Mucosa of rectum (tissue), 2 donors: ENCODE data around the gene UCMA.
"Not testable (repeated sequence)": the region's sequence is repeated elsewhere in the genome, so short reads cannot be mapped to it uniquely, and the experiment has no call there.

ENCODE experiments used
- H3K27ac ChIP-seq, 2 donors: one replicate each; pipeline ENCODE4 v1.7.0; 2013; ENCODE audit warnings: inconsistent platforms in 2 of 2, low read depth in 2 of 2, low read length in 2 of 2
- H3K27me3 ChIP-seq, 2 donors: one replicate each; pipeline ENCODE4 v1.7.0; 2013; ENCODE audit warnings: low read length in 2 of 2; ENCODE audit not compliant: control insufficient read depth in 2 of 2, insufficient read depth in 2 of 2
- H3K36me3 ChIP-seq, 2 donors: one replicate each; pipeline ENCODE4 v1.7.0; 2013; ENCODE audit warnings: low read length in 2 of 2; ENCODE audit not compliant: control insufficient read depth in 2 of 2, insufficient read depth in 2 of 2
- H3K4me1 ChIP-seq, 2 donors: one replicate each; pipeline ENCODE4 v1.7.0; 2013; ENCODE audit warnings: low read length in 2 of 2, mild to moderate bottlenecking in 1 of 2; ENCODE audit not compliant: control insufficient read depth in 2 of 2, insufficient read depth in 2 of 2
- H3K4me3 ChIP-seq, 2 donors: one replicate each; pipeline ENCODE4 v1.7.0; 2013; ENCODE audit warnings: low read length in 2 of 2
- H3K9ac ChIP-seq, 2 donors: one replicate each; pipeline ENCODE4 v1.7.0; 2013; ENCODE audit warnings: low read length in 2 of 2, low read depth in 1 of 2, mild to moderate bottlenecking in 1 of 2
- H3K9me3 ChIP-seq, 2 donors: one replicate each; pipeline ENCODE4 v1.7.0; 2013; ENCODE audit warnings: low read length in 2 of 2; ENCODE audit not compliant: control insufficient read depth in 2 of 2
- donor health status: healthy.
- donor health status: Normal muscosa, but diverticular disease.

The UCMA gene

DNA sequence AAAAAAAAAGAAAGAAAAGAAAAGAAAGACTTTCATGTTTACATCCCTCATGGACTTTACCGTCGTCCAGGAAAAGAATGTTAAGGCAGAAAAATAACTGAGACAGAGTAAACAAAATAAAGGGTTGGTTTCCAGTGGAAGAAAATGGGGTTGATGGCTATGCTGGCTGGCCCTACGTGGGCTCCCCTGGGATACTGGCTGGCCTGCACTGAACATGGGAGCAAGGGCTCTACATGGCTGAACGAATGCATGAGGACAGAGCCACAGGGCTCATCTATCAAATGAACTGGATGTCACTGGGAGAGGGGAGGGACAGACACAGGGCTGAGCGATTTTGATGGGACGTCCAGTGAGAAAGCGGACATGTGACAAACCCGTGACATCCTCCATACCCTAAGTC is 2.5 kb upstream of the UCMA start:
- no peak overlapping the region for H3K4me3 ChIP-seq
- no peak overlapping the region for H3K9ac ChIP-seq
- no peaks in the 10 kb centered on the region for H3K27me3 ChIP-seq
- H3K4me1 ChIP-seq: no peaks in the 10 kb centered on the region
- no peaks in the 10 kb centered on the region for H3K9me3 ChIP-seq
- no peak overlapping the region for H3K27ac ChIP-seq
- H3K36me3 ChIP-seq: no peaks in the 10 kb centered on the region

GRCh38 chr10:13234736-13235135 is 562 bp upstream of the UCMA start:
- not testable (repeated sequence) for H3K4me3 ChIP-seq, H3K36me3 ChIP-seq, H3K27ac ChIP-seq, H3K4me1 ChIP-seq, H3K9me3 ChIP-seq, H3K27me3 ChIP-seq, H3K9ac ChIP-seq

DNA sequence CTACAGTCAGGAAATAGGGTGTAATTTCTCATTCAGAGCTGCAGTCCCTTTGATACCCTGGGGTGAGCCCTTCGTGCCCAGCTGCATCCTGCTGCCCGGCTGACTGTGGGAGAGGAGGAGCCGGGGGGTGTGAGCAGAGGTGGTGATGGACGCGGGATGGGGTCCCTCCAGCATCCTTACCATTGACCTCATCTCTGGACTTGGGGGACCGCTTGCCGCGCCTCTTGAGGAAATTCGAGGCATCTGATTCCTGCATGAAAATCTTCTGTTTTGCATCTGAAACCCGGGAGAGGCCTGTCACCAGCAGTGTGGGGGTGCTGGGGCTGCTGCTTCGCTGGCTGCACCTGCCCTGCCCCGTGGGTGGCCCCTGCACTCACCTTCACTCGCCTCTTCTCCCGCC is 816 bp downstream of the UCMA start:
- no peak overlapping the region for H3K27ac ChIP-seq
- no peaks in the 10 kb centered on the region for H3K4me1 ChIP-seq
- no peaks in the 10 kb centered on the region for H3K36me3 ChIP-seq
- no peaks in the 10 kb centered on the region for H3K9me3 ChIP-seq
- H3K27me3 ChIP-seq: no peaks in the 10 kb centered on the region
- H3K9ac ChIP-seq: no peak overlapping the region
- H3K4me3 ChIP-seq: no peak overlapping the region

DNA sequence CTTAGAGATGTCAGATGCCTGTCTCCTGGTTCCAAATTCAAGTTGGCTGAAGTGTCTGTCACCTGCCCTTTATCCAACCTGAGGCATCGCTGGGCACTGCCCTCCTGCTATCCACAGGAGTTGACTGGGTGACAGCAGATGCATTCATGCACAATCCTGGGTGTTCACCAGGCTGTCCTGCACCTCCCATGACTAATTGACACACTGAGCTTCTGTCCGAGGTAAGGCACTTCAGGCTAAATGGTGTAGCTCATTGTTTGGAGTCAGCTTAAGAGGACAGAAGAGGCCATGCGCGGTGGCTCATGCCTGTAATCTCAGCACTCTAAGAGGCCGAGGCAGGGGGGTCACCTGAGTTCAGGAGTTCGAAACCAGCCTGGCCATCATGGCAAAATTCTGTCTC is 2.4 kb downstream of the UCMA start:
- H3K27me3 ChIP-seq: no peaks in the 10 kb centered on the region
- H3K9me3 ChIP-seq: no peaks in the 10 kb centered on the region
- no peaks in the 10 kb centered on the region for H3K36me3 ChIP-seq
- H3K9ac ChIP-seq: no peak overlapping the region
- H3K4me1 ChIP-seq: no peaks in the 10 kb centered on the region
- H3K27ac ChIP-seq: no peak overlapping the region
- no peak overlapping the region for H3K4me3 ChIP-seq

DNA sequence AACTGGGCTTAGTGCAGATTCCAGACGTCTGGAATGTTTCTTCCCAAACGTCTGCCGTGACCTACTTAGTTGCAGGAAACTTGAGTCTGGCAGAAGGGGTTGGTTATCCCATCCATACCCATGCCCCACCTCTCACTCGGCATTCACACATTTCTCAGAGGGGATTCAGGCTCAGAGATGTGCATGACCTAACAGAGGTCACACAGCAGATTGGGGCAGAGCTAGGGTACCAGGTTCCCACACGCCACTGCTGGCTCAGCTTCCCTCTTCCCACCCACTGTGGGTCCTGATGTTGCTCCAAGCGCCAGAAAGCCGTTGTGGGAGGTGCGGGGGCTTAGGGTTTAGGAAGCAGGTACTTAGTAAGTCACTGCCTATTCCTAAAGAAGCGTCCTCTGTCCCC is 3.0 kb downstream of the UCMA start:
- no peak overlapping the region for H3K27ac ChIP-seq
- H3K9me3 ChIP-seq: no peaks in the 10 kb centered on the region
- no peaks in the 10 kb centered on the region for H3K4me1 ChIP-seq
- no peak overlapping the region for H3K9ac ChIP-seq
- no peaks in the 10 kb centered on the region for H3K36me3 ChIP-seq
- H3K4me3 ChIP-seq: no peak overlapping the region
- no peaks in the 10 kb centered on the region for H3K27me3 ChIP-seq

DNA sequence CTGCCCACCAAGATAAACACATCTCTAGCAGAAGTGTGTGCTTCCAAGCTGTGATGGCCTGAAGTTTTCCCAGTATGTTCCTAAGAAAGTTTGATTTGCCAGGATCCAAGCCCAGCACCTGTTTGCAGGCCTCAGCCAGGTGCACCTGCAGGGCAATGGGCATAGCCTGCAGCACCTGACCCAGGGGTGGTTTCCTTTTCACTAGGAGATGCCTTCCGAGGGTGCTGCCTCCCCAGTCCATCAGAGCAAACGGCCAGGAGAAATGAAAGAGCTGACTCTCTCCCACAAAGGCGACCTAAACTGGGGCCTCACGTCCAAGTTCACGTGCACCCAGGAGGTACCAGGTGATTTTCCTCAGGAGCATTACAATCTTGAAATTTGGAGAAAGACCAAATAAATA is 7.1 kb downstream of the UCMA start:
- Histone ChIP-seq H3K27me3 (no peaks in the 10 kb centered on the region), H3K4me1 (no peaks in the 10 kb centered on the region), H3K9me3 (no peaks in the 10 kb centered on the region), H3K4me3 (no peak overlapping the region), H3K36me3 (no peaks in the 10 kb centered on the region), H3K9ac (no peak overlapping the region), H3K27ac (no peak overlapping the region)

GRCh38 chr10:13225601-13226000 is 8.6 kb downstream of the UCMA start:
- H3K27me3 ChIP-seq: no peaks in the 10 kb centered on the region
- no peaks in the 10 kb centered on the region for H3K9me3 ChIP-seq
- H3K4me3 ChIP-seq: no peak overlapping the region
- no peaks in the 10 kb centered on the region for H3K36me3 ChIP-seq
- H3K27ac ChIP-seq: no peak overlapping the region
- H3K9ac ChIP-seq: no peak overlapping the region
- no peaks in the 10 kb centered on the region for H3K4me1 ChIP-seq

- no peaks in the 10 kb centered on the region for H3K4me1 ChIP-seq
- H3K27me3 ChIP-seq: no peaks in the 10 kb centered on the region
- H3K36me3 ChIP-seq: no peaks in the 10 kb centered on the region
- H3K9me3 ChIP-seq: no peaks in the 10 kb centered on the region
- no peak overlapping the region for H3K4me3 ChIP-seq
- H3K9ac ChIP-seq: no peak overlapping the region
- H3K27ac ChIP-seq: no peak overlapping the region
These were observed 9.8 kb downstream of the UCMA start for GRCh38 chr10:13224210-13224995.

DNA sequence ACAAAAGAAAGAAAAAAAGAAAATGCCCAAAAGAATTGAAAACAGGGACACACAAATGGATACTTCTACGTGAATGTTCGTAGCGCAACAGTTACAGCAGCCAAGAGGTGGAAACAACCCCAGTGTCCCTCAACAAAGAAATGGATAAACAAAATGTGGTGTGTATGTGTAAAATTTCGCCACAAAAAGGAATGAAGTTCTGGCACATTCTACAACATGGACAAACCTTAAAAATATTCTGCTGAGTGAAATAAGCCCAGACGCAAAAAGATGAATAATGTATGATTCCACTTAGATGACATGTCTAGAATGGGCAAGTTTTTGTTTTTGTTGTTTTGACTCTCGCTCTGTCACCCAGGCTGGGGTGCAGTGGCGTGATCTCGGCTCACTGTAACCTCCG is 10.9 kb downstream of the UCMA start:
- H3K27ac ChIP-seq: no peak overlapping the region
- H3K36me3 ChIP-seq: no peaks in the 10 kb centered on the region
- no peak overlapping the region for H3K9ac ChIP-seq
- H3K27me3 ChIP-seq: no peaks in the 10 kb centered on the region
- no peaks in the 10 kb centered on the region for H3K4me1 ChIP-seq
- H3K4me3 ChIP-seq: no peak overlapping the region
- H3K9me3 ChIP-seq: no peaks in the 10 kb centered on the region

DNA sequence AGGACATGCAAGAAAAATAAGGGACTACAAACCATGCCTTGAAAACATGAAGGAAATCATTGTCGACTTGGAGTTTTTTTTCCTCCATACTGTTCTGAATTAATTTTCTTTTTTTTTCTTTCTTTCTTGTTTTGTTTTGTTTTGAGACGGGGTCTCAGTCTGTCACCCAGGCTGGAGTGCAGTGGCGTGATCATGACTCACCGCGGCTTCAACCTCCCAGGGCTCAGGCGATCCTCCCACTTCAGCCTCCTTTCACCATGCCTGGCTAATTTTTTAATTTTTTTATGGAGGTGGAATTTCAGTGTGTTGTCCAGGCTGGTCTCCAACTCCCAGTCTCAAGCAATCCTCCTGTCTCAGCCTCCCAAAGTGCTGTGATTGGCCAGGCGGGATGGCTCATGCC is 11.6 kb downstream of the UCMA start:
- Histone ChIP-seq H3K9me3 (no peaks in the 10 kb centered on the region), H3K4me1 (no peaks in the 10 kb centered on the region), H3K27ac (no peak overlapping the region), H3K4me3 (no peak overlapping the region), H3K9ac (no peak overlapping the region), H3K36me3 (no peaks in the 10 kb centered on the region), H3K27me3 (no peaks in the 10 kb centered on the region)

DNA sequence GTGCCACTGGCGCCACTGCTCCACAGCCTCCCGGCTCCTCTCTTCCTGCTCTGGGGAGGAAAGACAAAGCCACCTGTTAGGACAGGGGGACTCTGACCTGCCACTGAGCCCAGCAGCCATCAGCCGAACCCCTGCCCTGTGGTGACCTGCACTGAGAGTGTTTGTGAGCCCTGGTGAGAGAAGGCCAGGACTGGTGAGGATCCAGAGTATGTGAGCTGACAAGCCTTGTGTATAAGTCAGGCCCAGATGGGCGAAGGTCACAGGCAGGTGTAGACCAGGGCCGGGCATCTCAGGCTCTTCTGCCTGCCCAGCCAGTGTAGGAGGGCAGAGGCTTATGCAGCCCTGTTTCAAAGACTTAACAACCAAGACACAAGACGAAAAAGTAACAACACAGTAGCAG is 12.0 kb downstream of the UCMA start:
- Histone ChIP-seq H3K9me3 (no peaks in the 10 kb centered on the region), H3K27ac (no peak overlapping the region), H3K36me3 (no peaks in the 10 kb centered on the region), H3K27me3 (no peaks in the 10 kb centered on the region), H3K4me3 (no peak overlapping the region), H3K9ac (no peak overlapping the region), H3K4me1 (no peaks in the 10 kb centered on the region)
